GM21723 (cell line): ENCODE measurements around the gene AFAP1.
"Not testable (repeated sequence)": the region's sequence is repeated elsewhere in the genome, so short reads cannot be mapped to it uniquely, and the experiment has no call there.

Experiments used
- ATAC-seq: cut with Tn5 transposase; IDR thresholded peaks from one replicate; pipeline ENCODE4 v1.9.1; 2021; ENCODE audit warnings: mild to moderate bottlenecking, moderate library complexity; ENCODE audit not compliant: unreplicated experiment

AFAP1 gene

DNA sequence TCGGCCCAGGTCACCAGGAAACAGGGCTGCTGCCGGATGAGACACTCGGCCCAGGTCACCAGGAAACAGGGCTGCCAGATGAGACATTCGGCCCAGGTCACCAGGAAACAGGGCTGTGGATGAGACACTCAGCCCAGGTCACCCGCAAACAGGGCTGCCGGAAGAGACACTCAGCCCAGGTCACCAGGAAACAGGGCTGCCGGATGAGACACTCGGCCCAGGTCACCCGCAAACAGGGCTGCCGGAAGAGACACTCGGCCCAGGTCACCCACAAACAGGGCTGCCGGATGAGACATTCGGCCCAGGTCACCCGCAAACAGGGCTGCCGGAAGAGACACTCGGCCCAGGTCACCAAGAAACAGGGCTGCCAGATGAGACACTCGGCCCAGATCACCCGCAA, 21.5 kb downstream of the AFAP1 start:
- not testable (repeated sequence) for ATAC-seq

DNA sequence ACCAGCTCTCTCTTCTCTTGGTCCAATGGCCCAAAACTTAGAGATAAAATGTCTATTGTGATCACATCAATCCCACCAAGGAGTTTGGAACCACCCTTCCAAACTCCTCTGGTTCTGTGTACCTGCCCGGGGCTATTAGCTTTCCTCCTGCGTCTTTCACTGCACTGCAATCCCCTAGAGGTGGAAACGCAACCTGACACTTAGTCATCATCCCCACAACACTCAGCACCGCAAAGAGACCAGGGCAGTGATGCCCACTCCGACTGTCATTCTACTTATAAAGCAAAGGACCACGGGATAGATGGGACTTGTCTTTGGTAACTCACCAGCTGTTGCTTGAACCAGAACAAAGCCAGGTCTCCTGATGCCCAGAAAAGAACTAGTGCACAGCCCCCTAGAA, 22.0 kb downstream of the AFAP1 start:
- ATAC-seq = no peak

DNA sequence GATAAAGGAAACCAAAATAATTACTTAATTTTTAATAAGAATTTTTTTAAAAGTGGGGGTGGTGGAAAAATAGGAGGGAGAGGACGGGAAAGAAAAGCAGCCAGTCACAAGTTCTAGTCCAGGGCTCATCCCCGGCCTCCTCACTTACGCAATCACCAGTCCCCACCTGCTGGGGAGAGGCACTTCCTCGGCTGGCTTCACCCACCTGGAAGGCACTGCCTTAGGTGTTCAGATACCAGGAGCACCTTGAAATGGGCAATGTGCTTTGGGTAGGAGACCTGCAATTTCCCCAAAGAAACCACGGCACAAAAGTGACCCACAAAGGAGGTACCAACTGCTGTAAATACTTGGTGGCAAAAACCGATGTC, 23.8 kb downstream of the AFAP1 start:
- ATAC-seq = no peak

DNA sequence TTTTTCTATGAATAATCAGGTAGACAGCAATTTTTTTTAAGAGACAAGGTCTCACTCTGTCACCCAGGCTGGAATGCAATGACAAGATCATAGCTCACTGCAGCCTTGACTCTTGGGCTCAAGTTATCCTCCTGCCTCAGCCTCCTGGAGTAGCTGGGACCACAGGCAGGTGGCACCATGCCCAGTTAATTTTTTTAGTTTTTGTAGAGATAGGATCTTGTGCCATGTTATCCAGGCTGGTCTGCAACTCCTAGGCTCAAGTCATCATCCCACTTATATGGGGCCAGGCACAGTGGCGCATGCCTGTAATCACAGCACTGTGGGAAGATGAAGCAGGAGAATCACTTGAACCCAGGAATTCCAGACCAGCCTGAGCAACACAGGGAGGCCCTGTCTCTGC, 26.8 kb downstream of the AFAP1 start:
- ATAC-seq = no peak

DNA sequence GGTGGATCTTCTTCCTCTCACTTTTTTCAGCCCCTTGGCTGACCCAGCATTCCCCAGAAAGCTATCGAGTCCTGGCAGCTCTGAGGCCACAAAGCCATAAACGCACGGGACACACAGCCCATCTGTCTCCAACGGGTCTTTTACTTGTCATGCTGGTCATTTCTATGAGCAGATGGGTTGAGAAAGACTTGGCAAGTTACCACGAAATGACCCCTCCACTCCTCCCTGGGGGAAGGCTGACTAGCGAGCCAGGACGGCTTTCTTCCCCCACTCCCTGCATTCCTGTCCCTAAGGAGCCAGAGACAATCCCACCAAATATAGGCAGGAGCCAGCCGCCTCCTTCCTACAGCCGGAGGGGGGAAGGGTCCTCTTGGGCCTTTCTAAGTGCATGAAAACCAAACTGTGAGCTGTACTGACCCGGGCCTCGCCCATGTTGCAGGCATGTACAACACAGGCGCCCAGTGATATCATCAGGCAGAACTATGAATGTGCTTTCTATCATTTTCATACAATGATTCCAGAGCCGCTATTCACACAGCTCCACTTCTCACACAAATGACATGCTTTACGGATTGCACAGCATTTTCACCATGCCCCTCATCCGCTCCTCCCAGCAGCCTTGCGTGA, 28.6 kb downstream of the AFAP1 start:
- no peak for ATAC-seq

DNA sequence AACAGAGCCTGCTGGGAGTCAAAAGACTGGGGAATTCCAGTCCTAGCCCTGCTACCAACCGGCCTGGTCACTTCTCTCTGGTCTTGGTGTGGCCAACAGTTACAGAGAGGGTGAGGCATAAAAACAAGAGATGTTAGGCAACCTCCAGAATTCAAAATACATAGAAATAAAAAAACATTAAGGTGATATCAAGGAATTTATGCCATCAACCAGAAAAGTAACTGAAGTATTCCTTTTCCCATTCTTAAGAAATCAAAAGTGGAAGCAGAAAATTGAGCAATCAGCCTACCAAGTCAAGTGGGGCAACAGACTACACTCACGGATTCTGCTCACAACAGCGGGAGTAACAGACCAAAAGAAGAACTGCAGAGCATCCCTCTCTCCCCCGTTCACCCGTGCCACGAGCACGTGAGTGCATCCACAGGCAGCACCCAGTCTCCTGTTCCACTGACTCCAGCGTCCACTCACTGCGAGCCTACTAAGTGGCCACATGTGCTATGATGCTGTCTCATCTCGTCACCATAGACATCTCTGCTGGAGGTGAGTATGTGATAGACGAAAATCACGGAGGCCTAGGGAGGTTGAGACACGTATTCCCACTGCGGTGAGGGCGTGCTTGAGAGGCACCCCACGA, 29.3 kb downstream of the AFAP1 start:
- no peak for ATAC-seq

DNA sequence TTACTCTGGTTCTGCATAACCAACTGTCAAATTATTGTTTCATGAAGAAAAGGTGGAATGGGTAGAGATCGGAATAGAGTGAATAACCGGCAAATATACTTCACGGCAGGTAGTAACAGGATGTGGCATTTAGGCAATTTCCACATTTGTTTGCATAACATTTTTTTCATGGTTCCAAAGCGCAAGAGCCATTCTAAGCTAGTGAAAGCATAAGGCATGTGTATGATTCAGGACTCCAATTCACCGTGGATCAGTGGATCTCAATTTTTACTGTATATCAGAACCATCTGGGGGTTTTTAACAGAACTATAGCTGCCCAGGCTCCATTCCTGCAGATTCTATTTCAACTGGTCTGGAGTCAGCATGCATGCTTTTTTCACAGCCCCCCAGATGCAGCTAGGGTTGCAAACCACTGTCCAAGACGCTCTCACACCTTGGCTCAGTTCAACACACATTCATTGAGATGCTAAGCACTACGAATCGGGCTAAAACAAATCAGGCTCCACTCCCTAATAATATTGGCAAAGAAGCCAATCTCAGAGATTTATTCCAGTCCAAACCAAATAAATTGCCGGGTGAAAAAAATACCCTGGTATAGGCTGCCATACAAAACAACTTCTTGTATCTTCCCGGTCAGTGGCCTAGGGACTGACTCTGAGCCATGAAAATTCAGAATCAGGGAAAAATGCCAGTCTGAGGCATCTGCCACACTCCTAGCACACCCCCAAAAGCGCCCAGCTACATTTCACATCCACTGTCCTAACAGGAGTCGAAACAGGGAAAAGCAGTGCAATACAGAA, 30.0 kb downstream of the AFAP1 start:
- no peak for ATAC-seq

DNA sequence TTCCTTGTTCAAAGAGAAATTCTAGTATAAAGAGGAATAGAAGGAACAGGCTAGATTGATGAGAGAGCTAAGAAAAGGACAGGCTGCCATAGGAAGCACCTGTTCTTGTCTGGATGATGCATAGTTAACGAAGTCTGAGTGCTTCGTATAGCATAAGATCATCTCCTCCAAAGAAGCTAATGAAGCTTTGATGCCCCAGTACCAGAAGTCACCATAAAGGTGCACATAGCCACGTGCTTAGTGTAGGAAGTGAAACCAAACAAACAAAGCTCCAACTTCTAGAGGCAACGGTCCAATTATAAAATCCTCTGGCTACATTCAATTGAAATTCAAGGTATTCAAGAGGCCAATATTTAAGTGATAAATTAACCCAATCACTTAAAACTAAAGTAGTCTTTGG, 31.0 kb downstream of the AFAP1 start:
- ATAC-seq = no peak

DNA sequence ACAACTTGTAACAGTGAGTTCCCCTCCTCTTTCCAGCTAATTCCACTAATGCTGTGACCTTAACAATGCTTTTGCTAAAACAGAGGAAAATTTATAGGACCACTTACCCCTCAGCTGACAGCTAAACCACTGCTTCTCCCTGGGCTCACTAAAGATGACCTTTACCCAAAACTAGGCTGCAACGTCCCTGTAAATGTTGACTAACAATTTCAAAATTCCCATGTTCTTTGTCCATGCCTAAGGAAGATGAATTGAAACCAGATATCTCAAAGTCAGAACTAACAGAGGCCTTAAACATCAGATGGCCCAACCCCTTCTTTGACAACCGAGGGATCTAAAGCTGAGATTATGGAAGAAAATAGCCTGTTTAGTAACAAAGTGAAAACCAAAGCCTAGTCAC, 32.5 kb downstream of the AFAP1 start:
- ATAC-seq = no peak

DNA sequence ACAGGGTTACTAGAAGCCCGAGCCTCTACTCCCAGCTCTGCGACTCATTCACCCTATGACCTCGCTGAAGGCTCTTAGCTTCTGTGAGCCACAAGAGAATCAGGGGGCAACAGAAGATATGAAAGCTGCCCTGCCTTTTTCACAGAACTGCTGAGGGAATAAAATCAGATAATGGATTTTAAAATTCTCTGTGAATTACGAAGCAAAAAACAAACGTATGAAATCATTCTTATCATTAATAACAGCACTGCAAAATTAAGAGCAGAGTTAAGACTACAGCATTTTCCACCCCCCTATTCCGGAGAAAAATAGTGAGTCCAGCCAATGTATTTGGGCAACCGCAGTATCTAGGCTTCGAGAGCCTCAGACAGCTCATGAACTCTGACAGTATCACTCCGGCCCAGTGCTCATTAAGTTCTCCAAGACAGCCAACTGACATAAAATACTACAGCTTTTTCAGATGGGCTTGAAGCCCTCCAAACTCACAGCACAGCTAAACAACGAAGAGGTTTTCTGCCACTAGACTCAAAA, 33.4 kb downstream of the AFAP1 start:
- no peak for ATAC-seq

DNA sequence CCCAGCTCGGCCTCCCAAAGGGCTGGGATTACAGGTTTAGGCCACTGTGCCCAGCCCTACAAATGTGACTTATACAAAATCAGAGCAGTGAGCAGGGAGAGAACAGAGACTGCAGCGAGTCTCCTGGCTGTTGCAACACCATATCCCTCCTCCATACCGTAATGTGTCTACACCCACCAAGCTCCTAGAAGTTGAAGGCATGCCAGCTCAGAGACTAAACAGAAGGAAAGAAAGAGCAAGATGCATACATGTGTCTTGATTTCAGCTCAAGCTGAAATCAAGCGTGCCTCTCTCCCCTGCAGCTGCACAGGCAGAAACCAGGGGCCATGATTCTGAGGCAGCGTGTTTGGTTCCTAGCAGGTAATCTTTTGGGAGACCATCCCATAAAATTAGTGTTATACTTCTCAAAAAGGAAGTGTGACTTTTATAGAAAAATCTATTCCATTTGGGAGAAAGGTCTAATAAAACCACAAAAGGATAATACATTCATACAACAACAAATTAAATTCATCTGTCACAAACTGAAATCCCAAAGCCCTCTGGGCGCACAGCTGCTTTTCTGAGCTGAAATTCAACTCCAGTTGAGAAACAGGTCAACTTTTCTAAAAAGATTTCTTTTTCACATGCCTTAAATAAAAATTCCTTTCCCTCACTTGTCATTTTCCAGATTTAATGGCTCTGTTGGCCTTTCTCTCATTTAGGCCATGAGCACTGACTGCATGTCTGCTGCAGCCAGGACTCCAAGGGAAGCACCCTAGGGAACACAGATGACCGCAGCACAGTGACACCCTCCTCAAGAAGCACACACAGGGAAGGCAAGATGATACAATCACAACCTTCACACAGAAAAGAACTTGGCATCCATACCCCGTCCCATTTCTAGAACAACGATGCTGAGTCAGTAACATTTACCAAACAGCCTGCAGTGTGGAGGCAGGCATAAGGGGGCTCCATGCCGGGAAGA, 34.4 kb downstream of the AFAP1 start:
- ATAC-seq = no peak

DNA sequence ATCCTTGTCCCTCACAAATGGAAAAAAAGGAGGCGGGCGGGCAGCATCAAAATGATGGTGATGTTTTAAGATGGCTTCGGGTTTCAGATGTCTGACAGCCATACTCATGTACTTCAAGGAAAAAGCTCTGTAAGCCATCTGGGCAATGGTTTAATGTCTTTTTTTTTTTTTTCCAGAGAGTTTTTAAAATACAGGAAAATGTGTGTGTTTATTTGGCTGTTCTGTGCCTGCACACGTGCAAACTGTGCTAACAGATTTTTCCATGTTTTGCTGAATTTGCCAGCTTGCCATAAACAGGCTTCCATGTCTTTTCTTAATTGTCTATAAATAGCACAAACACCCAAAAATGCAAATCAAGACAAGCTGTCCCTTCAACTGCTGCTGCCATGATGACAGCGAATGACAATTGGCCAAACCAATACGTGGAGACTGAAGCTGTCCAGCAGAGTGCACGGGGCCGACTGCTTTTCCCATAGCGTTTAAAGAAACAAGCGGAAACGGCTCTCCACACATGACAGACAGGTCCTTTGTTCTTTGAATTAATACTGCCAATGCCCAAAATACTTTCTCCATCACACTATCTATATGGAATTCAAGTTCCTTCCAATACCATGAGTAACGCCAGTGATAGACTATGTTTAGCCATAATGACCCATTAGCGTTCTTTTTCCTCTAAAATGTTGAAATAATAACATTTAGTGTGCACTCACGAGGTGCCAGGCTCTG, 35.7 kb downstream of the AFAP1 start:
- no peak for ATAC-seq

DNA sequence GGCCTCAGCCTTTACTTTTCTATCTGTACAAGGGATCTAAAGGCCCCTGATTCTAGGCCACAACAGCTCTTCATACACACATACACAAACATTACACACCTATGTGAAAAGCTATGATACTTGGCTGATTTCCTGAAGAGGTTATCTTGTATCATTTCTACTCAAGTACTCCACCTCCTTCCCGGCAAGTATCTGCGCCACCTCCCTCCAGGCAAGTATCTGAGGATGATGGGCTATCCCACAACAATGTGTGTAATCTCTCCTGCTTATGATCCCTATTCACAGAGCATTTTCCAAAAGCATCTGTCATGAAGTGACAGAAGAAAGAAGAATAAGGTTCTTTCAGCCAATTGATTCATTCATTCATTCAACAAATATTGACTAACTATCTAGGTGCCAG, 36.8 kb downstream of the AFAP1 start:
- no peak for ATAC-seq

DNA sequence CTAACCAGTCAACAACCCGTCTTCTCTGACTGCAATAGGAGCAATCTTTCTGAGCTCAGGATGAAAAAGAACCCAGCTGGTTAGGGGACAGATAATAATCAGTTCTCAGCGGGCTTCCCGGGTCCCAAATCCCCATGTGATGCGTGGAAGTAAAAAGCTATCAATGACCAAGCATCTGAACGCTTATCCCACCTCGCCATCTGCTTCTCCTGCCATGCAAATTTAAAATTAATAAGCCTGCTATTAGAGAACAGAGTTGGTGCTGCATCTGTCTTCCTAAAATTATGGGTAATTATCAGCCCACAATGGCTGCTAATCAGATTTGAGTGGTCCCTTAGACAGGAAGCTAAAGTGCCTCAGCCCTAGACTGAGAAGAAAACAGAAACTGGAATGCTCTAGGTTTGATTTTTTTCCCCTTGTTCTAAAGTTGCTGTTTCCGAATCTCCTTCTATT, 37.5 kb downstream of the AFAP1 start:
- no peak for ATAC-seq

DNA sequence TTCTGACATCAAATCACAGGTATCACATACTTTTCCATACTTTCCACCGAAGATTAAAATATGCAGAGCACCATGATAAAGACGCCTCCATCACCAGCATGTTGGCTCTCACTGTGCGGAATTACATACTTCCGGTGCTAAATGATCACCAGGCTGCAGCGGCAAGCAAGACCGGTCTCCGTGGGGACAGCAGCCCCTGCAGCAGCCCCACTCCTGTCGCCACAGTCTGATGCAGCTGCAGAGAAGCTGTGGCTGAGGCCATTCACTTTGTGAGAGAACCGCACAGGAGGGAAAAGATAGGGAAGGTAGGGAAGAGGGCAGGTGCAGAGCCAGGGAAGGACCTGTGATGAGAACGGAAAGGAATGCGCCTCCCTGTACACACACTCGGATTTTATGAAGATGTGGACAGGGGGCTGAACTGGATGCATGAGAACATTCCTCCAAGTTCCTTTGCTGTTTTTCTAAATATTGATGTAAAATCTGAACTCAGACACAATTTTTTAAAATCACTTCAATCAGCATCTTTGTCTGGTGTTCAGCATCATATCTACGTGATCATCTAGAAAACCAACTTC, 38.3 kb downstream of the AFAP1 start:
- ATAC-seq = no peak

DNA sequence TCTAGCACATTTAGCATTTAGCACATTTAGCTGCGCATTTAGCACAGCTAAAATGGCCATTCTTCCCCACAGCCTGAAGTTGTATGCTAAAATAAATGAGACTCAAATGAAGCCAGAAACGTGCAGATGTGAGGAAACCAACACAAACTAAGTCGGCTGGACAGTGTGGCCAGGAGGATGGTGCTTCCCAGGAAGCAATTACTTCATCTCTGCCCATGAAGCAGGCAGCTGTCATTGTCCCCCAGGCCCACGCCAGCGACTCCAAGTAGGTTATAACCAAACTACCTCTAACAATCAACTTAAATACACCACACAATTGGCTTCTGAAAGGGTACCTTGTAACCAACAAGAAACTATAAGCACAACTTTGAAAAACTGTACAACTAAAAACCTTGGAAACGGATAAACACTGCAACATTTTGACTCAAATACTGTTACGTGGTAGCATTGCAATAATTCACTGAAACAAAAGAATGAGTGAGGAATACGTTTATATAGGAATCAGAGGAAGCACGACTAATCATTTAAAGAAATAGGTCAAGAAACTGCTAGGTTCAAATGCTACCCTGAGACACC, 39.2 kb downstream of the AFAP1 start:
- ATAC-seq = no peak

DNA sequence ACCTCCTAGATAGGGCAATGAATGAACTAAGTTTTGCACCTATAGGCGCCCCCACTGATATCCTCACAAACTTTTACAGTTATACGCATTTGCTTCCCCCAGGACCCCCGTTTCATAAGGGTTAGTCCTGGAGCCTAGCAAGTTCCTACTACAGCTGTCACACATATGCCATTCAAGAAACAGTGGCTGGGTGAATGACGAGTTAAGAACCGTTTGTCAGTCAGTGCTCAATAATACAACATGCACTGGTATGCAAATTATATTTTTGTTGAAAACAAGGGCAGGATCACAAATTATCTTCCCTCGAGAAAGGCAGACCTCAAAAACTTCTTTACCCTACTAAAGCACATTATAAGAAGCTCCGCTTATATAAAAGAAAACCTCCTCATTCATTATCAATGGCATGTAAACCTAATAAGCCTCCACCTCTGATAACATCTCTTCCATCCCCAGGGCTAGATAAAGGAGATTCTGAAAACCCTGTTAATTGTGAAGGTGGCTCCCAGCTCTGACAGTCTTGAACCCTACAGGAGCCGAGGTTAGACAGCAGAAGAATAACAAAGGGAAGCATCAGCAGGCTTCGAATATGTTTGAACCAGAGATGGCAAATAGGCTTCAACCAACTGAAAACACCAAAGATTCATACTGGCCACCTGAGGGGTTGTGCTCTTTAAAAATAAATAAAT, 40.3 kb downstream of the AFAP1 start:
- ATAC-seq = no peak

DNA sequence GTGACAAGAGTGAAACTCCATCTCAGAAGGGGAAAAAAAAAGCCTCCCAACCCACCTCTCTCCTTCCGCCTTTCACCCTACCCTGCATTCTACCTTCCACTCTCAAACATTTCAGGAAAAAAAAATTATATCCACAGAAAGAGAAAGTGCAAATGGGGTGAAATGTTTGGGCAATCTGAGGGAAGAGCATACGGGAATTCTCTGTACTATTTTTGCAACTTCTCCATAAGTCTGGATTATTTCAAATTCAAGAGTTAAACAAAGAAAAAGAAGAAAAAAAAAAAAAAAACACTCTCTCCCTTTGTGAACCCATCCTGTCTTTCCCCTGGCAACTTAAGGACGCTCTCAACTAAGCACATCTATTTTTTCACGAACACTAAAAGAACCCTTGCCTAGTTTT, 41.3 kb downstream of the AFAP1 start:
- ATAC-seq = no peak

DNA sequence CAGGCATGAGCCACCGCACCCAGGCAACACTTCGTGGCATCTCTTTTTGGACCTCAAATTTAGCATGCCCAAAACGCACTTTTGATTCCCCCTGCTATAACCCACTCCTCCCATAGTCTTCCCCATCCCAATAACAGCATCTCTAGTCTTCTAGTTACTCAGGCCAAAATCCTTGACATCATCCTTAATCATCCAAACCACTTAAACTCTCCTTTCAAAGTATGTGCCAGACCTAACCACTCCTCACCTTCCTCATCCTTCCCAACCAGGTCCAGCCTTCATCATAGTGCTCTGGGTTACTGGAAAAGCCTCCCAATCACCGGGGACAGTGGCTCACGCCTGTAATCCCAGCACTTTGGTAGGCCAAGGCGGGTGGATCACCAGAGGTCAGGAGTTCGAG, 41.9 kb downstream of the AFAP1 start:
- no peak for ATAC-seq
